Caco-2 (cell line): ENCODE measurements around the gene SLC22A23. TPM values are rescaled to one million over a fixed set of nuclear protein-coding genes. Genes with fewer than 3 reads are reported as not detected.

Experiments
- BruUV-seq: library from RNA; stranded (reverse); fragments of 400-500 nt; replicated peaks from 2 replicates; lab custom pipeline; 2021; lab: Mats Ljungman, UMichigan
- CTCF ChIA-PET: fragments of 300-600 bp; sonication (Branson Sonifier 250); formaldehyde crosslinking; loops from one replicate; lab custom pipeline; 2022; ENCODE audit warnings: antibody characterized with exemption; lab: Charles Lee
- POLR2A ChIA-PET: fragments of 300-600 bp; sonication (Branson Sonifier 250); formaldehyde crosslinking; loops from one replicate; lab custom pipeline; 2022; ENCODE audit warnings: antibody characterized with exemption; lab: Charles Lee
- DNase-seq, 2 experiments: peaks; one replicate each; pipeline versions ENCODE4 v3.0.0 to v3.0.0-alpha.2; 2020 to 2022
- H3K27me3 ChIP-seq: replicated peaks from 2 replicates; pipeline ENCODE4 v1.6.0; 2011; ENCODE audit warnings: low read length; ENCODE audit not compliant: control insufficient read depth, insufficient read depth
- H3K36me3 ChIP-seq: 2 replicates; pipeline ENCODE4 v1.5.1; 2011; ENCODE audit warnings: low read length; ENCODE audit not compliant: control insufficient read depth, insufficient read depth
- H3K4me1 ChIP-seq: fragments of 250-450 bp; sonication (Bioruptor Pico); 2 replicates; pipeline ENCODE4 v1.5.1; 2020; ENCODE audit warnings: mild to moderate bottlenecking
- H3K4me3 ChIP-seq: 2 replicates; pipeline ENCODE4 v1.5.1; 2011; ENCODE audit warnings: low read depth, mild to moderate bottlenecking, control low read depth, low read length
- H3K9me3 ChIP-seq: fragments of 250-450 bp; sonication (Bioruptor Pico); 2 replicates; pipeline ENCODE4 v1.5.1; 2020; ENCODE audit warnings: mild to moderate bottlenecking, moderate library complexity
- H3K27ac Mint-ChIP-seq: one replicate; pipeline ENCODE4 v1.8.0; 2022; ENCODE audit warnings: mixed read lengths; ENCODE audit not compliant: unreplicated experiment
- H3K27me3 Mint-ChIP-seq: one replicate; pipeline ENCODE4 v1.8.0; 2022; ENCODE audit warnings: mixed read lengths; ENCODE audit not compliant: insufficient read depth, unreplicated experiment
- H3K36me3 Mint-ChIP-seq: one replicate; pipeline ENCODE4 v1.8.0; 2022; ENCODE audit warnings: mild to moderate bottlenecking, mixed read lengths; ENCODE audit not compliant: insufficient read depth, unreplicated experiment
- H3K4me1 Mint-ChIP-seq: one replicate; pipeline ENCODE4 v1.8.0; 2022; ENCODE audit warnings: low read depth, mixed read lengths; ENCODE audit not compliant: unreplicated experiment
- H3K4me3 Mint-ChIP-seq: one replicate; pipeline ENCODE4 v1.8.0; 2022; ENCODE audit warnings: mild to moderate bottlenecking, moderate library complexity, mixed read lengths; ENCODE audit not compliant: unreplicated experiment
- H3K9me3 Mint-ChIP-seq: one replicate; pipeline ENCODE4 v1.8.0; 2022; ENCODE audit warnings: mixed read lengths; ENCODE audit not compliant: unreplicated experiment
- intact Hi-C: fragments of 100-400 bp; cut with micrococcal nuclease; formaldehyde crosslinking; loops from one replicate; pipeline ENCODE4 v1.10.0; 2022; ENCODE audit not compliant: unreplicated experiment
- total RNA-seq: library from RNA; stranded (reverse); gene quantifications from 2 replicates; pipeline ENCODE4 v1.2.3, GENCODE V29; 2022
- TF ChIP-seq, protein P1 (sequence below), 2 experiments: fragments of 200-600 bp in 1 of 2; IDR thresholded peaks; 1 replicate in 1 of 2; 2 replicates in 1 of 2; pipeline versions ENCODE4 v1.5.1 to v1.8.0; 2011 to 2022; ENCODE audit warnings: antibody characterized with exemption in 1 of 2, control low read depth in 1 of 2, inconsistent platforms in 1 of 2, low read depth in 1 of 2, low read length in 1 of 2, mild to moderate bottlenecking in 1 of 2, moderate library complexity in 1 of 2; ENCODE audit not compliant: insufficient read depth in 1 of 2, severe bottlenecking in 1 of 2, unreplicated experiment in 1 of 2

Gene SLC22A23
- total RNA-seq, 1 experiment from 2014 or later = 45.5 TPM

DNA sequence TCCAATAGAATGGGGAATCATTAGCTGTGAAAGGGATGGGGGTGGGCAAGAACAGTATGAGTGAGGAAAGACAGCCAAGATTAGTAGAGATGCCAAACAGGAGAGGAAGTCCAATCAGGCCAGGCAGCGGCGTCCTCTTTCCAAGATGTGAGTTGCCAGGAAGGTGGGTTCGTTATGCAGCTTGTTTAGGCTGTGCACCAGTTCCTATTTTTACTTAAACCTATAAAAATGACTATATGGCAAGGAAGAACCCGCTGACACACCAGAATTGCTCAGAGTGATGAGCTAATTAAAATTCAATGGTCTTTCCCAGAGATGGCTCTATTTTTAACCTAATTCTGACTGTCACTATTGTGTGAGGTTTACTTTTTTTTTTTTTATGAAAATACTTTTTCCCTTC is 88.2 kb downstream of the SLC22A23 start:
- BruUV-seq = no TSS peak
- Histone ChIP-seq H3K27me3 (no peaks in the 10 kb centered on the region), H3K9me3 (no peaks in the 10 kb centered on the region), H3K36me3 (peaks cover 1% of the 10 kb centered on the region; the same call in 1 of the 2 replicates), H3K4me3 (no peak overlapping the region), H3K4me1 (peaks cover 13% of the 10 kb centered on the region)
- no peak for DNase-seq
- H3K9me3 Mint-ChIP-seq = no peaks in the 10 kb centered on the region
- H3K27ac Mint-ChIP-seq = no peak overlapping the region
- H3K4me1 Mint-ChIP-seq = peaks cover 27% of the 10 kb centered on the region
- no peaks in the 10 kb centered on the region for H3K27me3 Mint-ChIP-seq
- peaks cover 20% of the 10 kb centered on the region for H3K36me3 Mint-ChIP-seq
- CTCF ChIA-PET = no interaction called here
- no peak overlapping the region for H3K4me3 Mint-ChIP-seq
- TF ChIP-seq, protein P1, sequence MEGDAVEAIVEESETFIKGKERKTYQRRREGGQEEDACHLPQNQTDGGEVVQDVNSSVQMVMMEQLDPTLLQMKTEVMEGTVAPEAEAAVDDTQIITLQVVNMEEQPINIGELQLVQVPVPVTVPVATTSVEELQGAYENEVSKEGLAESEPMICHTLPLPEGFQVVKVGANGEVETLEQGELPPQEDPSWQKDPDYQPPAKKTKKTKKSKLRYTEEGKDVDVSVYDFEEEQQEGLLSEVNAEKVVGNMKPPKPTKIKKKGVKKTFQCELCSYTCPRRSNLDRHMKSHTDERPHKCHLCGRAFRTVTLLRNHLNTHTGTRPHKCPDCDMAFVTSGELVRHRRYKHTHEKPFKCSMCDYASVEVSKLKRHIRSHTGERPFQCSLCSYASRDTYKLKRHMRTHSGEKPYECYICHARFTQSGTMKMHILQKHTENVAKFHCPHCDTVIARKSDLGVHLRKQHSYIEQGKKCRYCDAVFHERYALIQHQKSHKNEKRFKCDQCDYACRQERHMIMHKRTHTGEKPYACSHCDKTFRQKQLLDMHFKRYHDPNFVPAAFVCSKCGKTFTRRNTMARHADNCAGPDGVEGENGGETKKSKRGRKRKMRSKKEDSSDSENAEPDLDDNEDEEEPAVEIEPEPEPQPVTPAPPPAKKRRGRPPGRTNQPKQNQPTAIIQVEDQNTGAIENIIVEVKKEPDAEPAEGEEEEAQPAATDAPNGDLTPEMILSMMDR (IDR thresholded peaks at IDR 0.05; ENCODE audit: insufficient read depth in 1 of 2, low read depth in 1 of 2, low read length in 1 of 2, severe bottlenecking in 1 of 2, unreplicated experiment in 1 of 2) = no peak
- POLR2A ChIA-PET = no interaction called here
- intact Hi-C loops = no loop called here

- TF ChIP-seq, protein P1 (IDR thresholded peaks at IDR 0.05; ENCODE audit: insufficient read depth in 1 of 2, low read depth in 1 of 2, low read length in 1 of 2, severe bottlenecking in 1 of 2, unreplicated experiment in 1 of 2) = no peak
- Histone ChIP-seq H3K27me3 (no peaks in the 10 kb centered on the region), H3K36me3 (peaks cover 1% of the 10 kb centered on the region; the same call in 1 of the 2 replicates), H3K4me3 (no peak overlapping the region), H3K4me1 (peaks cover 12% of the 10 kb centered on the region), H3K9me3 (no peaks in the 10 kb centered on the region)
- ChIA-PET POLR2A (no interaction called here), CTCF (interaction anchor here (0.6 kb wide), 1 partner anchor 35 kb away, joined by 3 read pairs; no protein-coding TSS in a partner anchor)
- BruUV-seq = no TSS peak
- Mint-ChIP-seq H3K36me3 (peaks cover 21% of the 10 kb centered on the region), H3K27me3 (no peaks in the 10 kb centered on the region), H3K4me3 (no peak overlapping the region), H3K4me1 (peaks cover 19% of the 10 kb centered on the region), H3K9me3 (no peaks in the 10 kb centered on the region), H3K27ac (no peak overlapping the region)
- intact Hi-C loops = no loop called here
- DNase-seq = no peak
Observed at GRCh38 chr6:3367630-3368029, 89.2 kb downstream of the SLC22A23 start.

- Mint-ChIP-seq H3K27ac (no peak overlapping the region), H3K9me3 (no peaks in the 10 kb centered on the region), H3K27me3 (no peaks in the 10 kb centered on the region), H3K4me3 (no peak overlapping the region), H3K4me1 (peaks cover 19% of the 10 kb centered on the region), H3K36me3 (peaks cover 18% of the 10 kb centered on the region)
- ChIA-PET CTCF (interaction anchor here (0.6 kb wide), 1 partner anchor 36 kb away, joined by 3 read pairs; no protein-coding TSS in a partner anchor), POLR2A (interaction anchor here (0.6 kb wide), 1 partner anchor 17 kb away, joined by 3 read pairs; no protein-coding TSS in a partner anchor)
- peaks cover 1% of the 10 kb centered on the region; the same call in 1 of the 2 replicates for H3K36me3 ChIP-seq
- intact Hi-C loops = no loop called here
- no peaks in the 10 kb centered on the region for H3K27me3 ChIP-seq
- peaks cover 12% of the 10 kb centered on the region; the same call in 1 of the 2 replicates for H3K4me1 ChIP-seq
- no peak overlapping the region for H3K4me3 ChIP-seq
- TF ChIP-seq, protein P1 (IDR thresholded peaks at IDR 0.05; ENCODE audit: insufficient read depth in 1 of 2, low read depth in 1 of 2, low read length in 1 of 2, severe bottlenecking in 1 of 2, unreplicated experiment in 1 of 2) = no peak
- H3K9me3 ChIP-seq = no peaks in the 10 kb centered on the region
- no peak for DNase-seq
- BruUV-seq = no TSS peak
Observed at GRCh38 chr6:3366596-3367413, 90.0 kb downstream of the SLC22A23 start.
